Ishikawa (cell line): Measurements from ENCODE around the gene TTC14.

ENCODE experiments used
- CEBPB ChIP-seq: IDR thresholded peaks from 2 replicates; pipeline ENCODE4 v1.6.1; 2012
- CREB1 ChIP-seq: IDR thresholded peaks from 2 replicates; pipeline ENCODE4 v1.6.1; 2012; ENCODE audit warnings: low read depth
- EGR1 ChIP-seq: IDR thresholded peaks from 2 replicates; pipeline ENCODE4 v1.6.1; 2012
- EP300 ChIP-seq: IDR thresholded peaks from 2 replicates; pipeline ENCODE4 v1.6.1; 2012; ENCODE audit warnings: borderline replicate concordance
- FOXM1 ChIP-seq: IDR thresholded peaks from 2 replicates; pipeline ENCODE4 v1.6.1; 2012; ENCODE audit warnings: low read depth, borderline replicate concordance
- MAX ChIP-seq: IDR thresholded peaks from 2 replicates; pipeline ENCODE4 v1.6.1; 2012
- NFIC ChIP-seq: IDR thresholded peaks from 2 replicates; pipeline ENCODE4 v1.6.1; 2012
- RAD21 ChIP-seq: IDR thresholded peaks from 2 replicates; pipeline ENCODE4 v1.6.1; 2012; ENCODE audit warnings: low read depth
- REST ChIP-seq: IDR thresholded peaks from 2 replicates; pipeline ENCODE4 v1.6.1; 2012; ENCODE audit warnings: low read depth, mild to moderate bottlenecking
- TAF1 ChIP-seq: IDR thresholded peaks from 2 replicates; pipeline ENCODE4 v1.6.1; 2012; ENCODE audit warnings: low read depth, mild to moderate bottlenecking
- TCF12 ChIP-seq: IDR thresholded peaks from 2 replicates; pipeline ENCODE4 v1.6.1; 2012; ENCODE audit warnings: low read depth
- TEAD4 ChIP-seq: IDR thresholded peaks from 2 replicates; pipeline ENCODE4 v1.6.1; 2012
- USF1 ChIP-seq: IDR thresholded peaks from 2 replicates; pipeline ENCODE4 v1.6.1; 2012
- YY1 ChIP-seq: IDR thresholded peaks from 2 replicates; pipeline ENCODE4 v1.6.1; 2012; ENCODE audit warnings: low read depth
- ZBTB7A ChIP-seq: IDR thresholded peaks from 2 replicates; pipeline ENCODE4 v1.6.1; 2012; ENCODE audit warnings: low read depth

The TTC14 gene

GRCh38 chr3:180631317-180631716 lies 29.4 kb downstream of the TTC14 start:
- TF ChIP-seq USF1 (no peak), NFIC (no peak), TCF12 (no peak), YY1 (no peak), CEBPB (no peak), REST (no peak), MAX (no peak), TAF1 (no peak), FOXM1 (no peak), EGR1 (no peak), TEAD4 (no peak), ZBTB7A (no peak)

- TF ChIP-seq RAD21, result peak; percentile 20; the same call in 1 of the 2 replicates
- no peak for TF ChIP-seq FOXM1
- no peak for TF ChIP-seq CREB1
- no peak for TF ChIP-seq CEBPB
- TF ChIP-seq TEAD4, result no peak
- TF ChIP-seq TCF12, result no peak
Measured at GRCh38 chr3:180633722-180634121, 31.8 kb downstream of the TTC14 start.

- TF ChIP-seq ZBTB7A, result no peak
- TF ChIP-seq REST, result no peak
- TF ChIP-seq RAD21, result no peak
- no peak for TF ChIP-seq EP300
- no peak for TF ChIP-seq NFIC
- TF ChIP-seq EGR1, result no peak
- no peak for TF ChIP-seq FOXM1
- TF ChIP-seq MAX, result no peak
- no peak for TF ChIP-seq CREB1
- no peak for TF ChIP-seq YY1
- no peak for TF ChIP-seq TEAD4
- TF ChIP-seq USF1, result no peak
- no peak for TF ChIP-seq TAF1
- no peak for TF ChIP-seq TCF12
- no peak for TF ChIP-seq CEBPB
Measured at GRCh38 chr3:180640987-180641386, 39.0 kb downstream of the TTC14 start.

- TF ChIP-seq EP300, result no peak
- no peak for TF ChIP-seq REST
- TF ChIP-seq CEBPB, result no peak
- no peak for TF ChIP-seq TEAD4
- TF ChIP-seq MAX, result no peak
Measured at GRCh38 chr3:180646187-180646790, 44.3 kb downstream of the TTC14 start.

GRCh38 chr3:180656406-180656805 lies 54.4 kb downstream of the TTC14 start:
- no peak for TF ChIP-seq ZBTB7A
- TF ChIP-seq MAX, result no peak
- no peak for TF ChIP-seq REST
- TF ChIP-seq EGR1, result no peak
- no peak for TF ChIP-seq RAD21
- no peak for TF ChIP-seq TEAD4
- TF ChIP-seq NFIC, result no peak
- no peak for TF ChIP-seq EP300
- TF ChIP-seq USF1, result no peak
- no peak for TF ChIP-seq FOXM1
- no peak for TF ChIP-seq CEBPB
- TF ChIP-seq CREB1, result no peak
- TF ChIP-seq TAF1, result no peak
